GM23338 (cell line): ENCODE results near the gene ADAP1. TPM values are rescaled to one million over a fixed set of nuclear protein-coding genes. Genes with fewer than 3 reads are reported as not detected.

ENCODE experiments used
- ATAC-seq: fragments of 200-7000 bp; cut with Tn5 transposase; 3 replicates; pipeline ENCODE4 v1.9.1; 2020
- DNase-seq: peaks from one replicate; pipeline ENCODE4 v3.0.0-alpha.2; 2015; ENCODE audit warnings: low spot score
- H2AFZ ChIP-seq: fragments of 200-600 bp; sonication (generic); 2 replicates; pipeline ENCODE4 v1.8.0; 2016; ENCODE audit warnings: antibody characterized with exemption, mild to moderate bottlenecking, moderate library complexity
- H3F3A ChIP-seq: fragments of 200-600 bp; sonication (generic); replicated peaks from 2 replicates; pipeline ENCODE4 v1.8.0; 2017; ENCODE audit warnings: antibody characterized with exemption, mixed run types, low read depth
- H3K27ac ChIP-seq: fragments of 200-600 bp; sonication (generic); 2 replicates; pipeline ENCODE4 v1.6.1; 2016; ENCODE audit warnings: low read depth
- H3K27me3 ChIP-seq: fragments of 200-600 bp; sonication (generic); 2 replicates; pipeline ENCODE4 v1.8.0; 2016; ENCODE audit warnings: mild to moderate bottlenecking, mixed run types, moderate library complexity; ENCODE audit not compliant: insufficient read depth
- H3K36me3 ChIP-seq: fragments of 200-600 bp; sonication (generic); 2 replicates; pipeline ENCODE4 v1.8.0; 2016; ENCODE audit warnings: mild to moderate bottlenecking; ENCODE audit not compliant: insufficient read depth
- H3K4me1 ChIP-seq: fragments of 200-600 bp; sonication (generic); 2 replicates; pipeline ENCODE4 v1.8.0; 2016; ENCODE audit warnings: mild to moderate bottlenecking, moderate library complexity; ENCODE audit not compliant: insufficient read depth
- H3K4me2 ChIP-seq: fragments of 200-600 bp; sonication (generic); 2 replicates; pipeline ENCODE4 v1.7.1; 2017; ENCODE audit warnings: mixed run types
- H3K4me3 ChIP-seq: fragments of 200-600 bp; sonication (generic); 2 replicates; pipeline ENCODE4 v1.6.1; 2016; ENCODE audit warnings: mixed run types
- H3K79me2 ChIP-seq: fragments of 200-600 bp; sonication (generic); replicated peaks from 2 replicates; pipeline ENCODE4 v1.8.0; 2017; ENCODE audit warnings: mild to moderate bottlenecking; ENCODE audit not compliant: insufficient read depth
- H3K9me2 ChIP-seq: fragments of 200-600 bp; sonication (generic); 2 replicates; pipeline ENCODE4 v1.8.0; 2017; ENCODE audit not compliant: insufficient read depth
- H4K20me1 ChIP-seq: fragments of 200-600 bp; sonication (generic); replicated peaks from 2 replicates; pipeline ENCODE4 v1.8.0; 2017; ENCODE audit warnings: mild to moderate bottlenecking; ENCODE audit not compliant: insufficient read depth
- H3K27ac Mint-ChIP-seq: 2 replicates; pipeline ENCODE4 v1.8.0; 2020; ENCODE audit warnings: inconsistent platforms, mild to moderate bottlenecking, moderate library complexity, mixed read lengths
- H3K27me3 Mint-ChIP-seq: 3 replicates; pipeline ENCODE4 v1.8.0; 2022; ENCODE audit warnings: low read depth, mild to moderate bottlenecking, moderate library complexity, mixed read lengths, inconsistent platforms; ENCODE audit not compliant: insufficient read depth, poor library complexity
- H3K36me3 Mint-ChIP-seq: 3 replicates; pipeline ENCODE4 v1.8.0; 2021; ENCODE audit warnings: low read depth, mild to moderate bottlenecking, inconsistent platforms, moderate library complexity, mixed read lengths
- H3K4me1 Mint-ChIP-seq: 3 replicates; pipeline ENCODE4 v1.8.0; 2020; ENCODE audit warnings: mild to moderate bottlenecking, inconsistent platforms, mixed read lengths
- H3K4me3 Mint-ChIP-seq: 3 replicates; pipeline ENCODE4 v1.8.0; 2021; ENCODE audit warnings: moderate library complexity, mild to moderate bottlenecking, inconsistent platforms, mixed read lengths
- H3K9me3 Mint-ChIP-seq: 3 replicates; pipeline ENCODE4 v1.8.0; 2020; ENCODE audit warnings: moderate library complexity, mild to moderate bottlenecking, inconsistent platforms, mixed read lengths
- CREB1 ChIP-seq: fragments of 250-450 bp; sonication (Bioruptor Pico); IDR thresholded peaks from 2 replicates; pipeline ENCODE4 v1.5.0; 2020; ENCODE audit warnings: low read depth, mild to moderate bottlenecking, moderate library complexity
- CTCF ChIP-seq, 2 experiments: fragments of 200-600 bp in 1 of 2; sonication (generic) in 1 of 2; conservative IDR thresholded peaks; 2 replicates each; pipeline versions ENCODE4 v1.5.1 to v1.6.1; 2016 to 2017; ENCODE audit warnings: antibody characterized with exemption in 2 of 2, low read depth in 2 of 2, mild to moderate bottlenecking in 2 of 2, moderate library complexity in 1 of 2
- EZH2 ChIP-seq: fragments of 200-600 bp; sonication (generic); IDR thresholded peaks from one replicate; pipeline ENCODE4 v1.8.0; 2017; ENCODE audit warnings: antibody characterized with exemption, mild to moderate bottlenecking, low read depth; ENCODE audit not compliant: unreplicated experiment
- EZH2phosphoT487 ChIP-seq: fragments of 200-600 bp; sonication (generic); IDR thresholded peaks from one replicate; pipeline ENCODE4 v1.8.1; 2018; ENCODE audit warnings: antibody characterized with exemption; ENCODE audit not compliant: unreplicated experiment
- JUNB ChIP-seq: IDR thresholded peaks from one replicate; pipeline ENCODE4 v1.6.1; 2016; ENCODE audit warnings: antibody characterized with exemption; ENCODE audit not compliant: unreplicated experiment
- NANOG ChIP-seq: IDR thresholded peaks from 2 replicates; pipeline ENCODE4 v1.6.1; 2016; ENCODE audit warnings: antibody characterized with exemption, borderline replicate concordance
- POLR2AphosphoS5 ChIP-seq: IDR thresholded peaks from 2 replicates; pipeline ENCODE4 v1.6.1; 2016; ENCODE audit warnings: antibody characterized with exemption, low read depth
- REST ChIP-seq: IDR thresholded peaks from one replicate; pipeline ENCODE4 v1.6.1; 2018; ENCODE audit warnings: antibody characterized with exemption; ENCODE audit not compliant: unreplicated experiment
- STAT1 ChIP-seq: IDR thresholded peaks from one replicate; pipeline ENCODE4 v1.6.1; 2016; ENCODE audit warnings: antibody characterized with exemption; ENCODE audit not compliant: unreplicated experiment
- ZNF114 ChIP-seq: fragments of 250-450 bp; sonication (Bioruptor Pico); IDR thresholded peaks from 2 replicates; pipeline ENCODE4 v1.5.0; 2020; ENCODE audit warnings: mild to moderate bottlenecking, moderate library complexity
- ZNF331 ChIP-seq: fragments of 250-450 bp; sonication (Bioruptor Pico); IDR thresholded peaks from 2 replicates; pipeline ENCODE4 v1.5.0; 2020; ENCODE audit warnings: low read depth, mild to moderate bottlenecking, moderate library complexity
- ZNF462 ChIP-seq: fragments of 250-450 bp; sonication (Bioruptor Pico); IDR thresholded peaks from 2 replicates; pipeline ENCODE4 v1.5.0; 2020; ENCODE audit warnings: mild to moderate bottlenecking, moderate library complexity
- polyA plus RNA-seq: library from polyadenylated mRNA; unstranded; fragments of >200 nt; fragmentation: Nextera tagmentation; extraction: Ambion mirVana; gene quantifications from 2 replicates; pipeline ENCODE4 v1.2.1, GENCODE V29; 2016
- total RNA-seq: library from RNA; depleted of rRNA; stranded (reverse); fragments of >200 nt; shearing (Covaris generic); gene quantifications from 2 replicates; pipeline ENCODE4 v1.2.3, GENCODE V29; 2014
- TF ChIP-seq, protein P1 (sequence below): IDR thresholded peaks from 2 replicates; pipeline ENCODE4 v1.6.1; 2016; ENCODE audit warnings: antibody characterized with exemption

Gene ADAP1
- total and polyA plus RNA-seq, 2 experiments from 2014 or later: 2.2 to 9.6 TPM

DNA sequence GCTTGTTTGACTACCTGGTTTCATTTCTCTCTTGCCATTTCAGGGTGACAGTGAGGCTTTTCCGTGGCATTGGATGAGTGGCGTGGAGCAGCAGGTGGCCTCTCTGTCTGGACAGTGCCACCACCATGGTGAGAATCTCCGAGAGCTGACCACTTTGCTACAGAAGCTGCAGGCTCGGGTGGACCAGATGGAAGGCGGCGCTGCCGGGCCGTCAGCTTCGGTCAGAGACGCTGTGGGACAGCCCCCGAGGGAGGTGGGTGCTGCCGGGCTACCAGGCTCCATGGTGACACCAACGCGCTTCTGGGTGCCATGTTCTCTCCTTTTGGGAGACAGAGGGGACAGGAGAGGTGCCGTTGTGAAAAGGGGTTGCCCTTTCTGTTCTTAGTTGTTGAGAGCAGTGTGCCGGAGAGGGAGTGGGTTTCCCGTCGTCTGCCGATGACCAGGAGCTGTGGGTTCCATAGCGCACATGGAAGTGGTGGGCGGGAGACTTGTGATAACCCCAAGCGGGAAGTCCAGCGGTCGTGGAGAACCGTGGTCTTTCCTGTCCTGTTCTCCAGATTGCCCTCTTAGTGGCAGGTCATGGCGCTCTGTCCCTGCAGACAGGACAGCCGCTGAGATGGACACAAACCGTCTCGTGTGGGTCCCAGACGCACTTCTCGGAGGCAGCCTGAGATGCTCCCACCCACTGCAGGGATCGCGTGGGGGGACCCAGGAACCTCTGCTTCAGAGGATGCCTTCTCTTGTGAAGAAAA, 100.9 kb downstream of the ADAP1 start:
- TF ChIP-seq STAT1 (no peak), NANOG (no peak), ZNF114 (CRISPR knock-in tag) (no peak), REST (no peak), CTCF (conservative IDR thresholded peaks at IDR 0.05; ENCODE audit: low read depth in 2 of 2) (no peak), ZNF462 (CRISPR knock-in tag) (no peak), EZH2phosphoT487 (no peak), ZNF331 (no peak), EZH2 (no peak), JUNB (no peak), CREB1 (CRISPR knock-in tag) (no peak), POLR2AphosphoS5 (no peak)
- TF ChIP-seq, protein P1, sequence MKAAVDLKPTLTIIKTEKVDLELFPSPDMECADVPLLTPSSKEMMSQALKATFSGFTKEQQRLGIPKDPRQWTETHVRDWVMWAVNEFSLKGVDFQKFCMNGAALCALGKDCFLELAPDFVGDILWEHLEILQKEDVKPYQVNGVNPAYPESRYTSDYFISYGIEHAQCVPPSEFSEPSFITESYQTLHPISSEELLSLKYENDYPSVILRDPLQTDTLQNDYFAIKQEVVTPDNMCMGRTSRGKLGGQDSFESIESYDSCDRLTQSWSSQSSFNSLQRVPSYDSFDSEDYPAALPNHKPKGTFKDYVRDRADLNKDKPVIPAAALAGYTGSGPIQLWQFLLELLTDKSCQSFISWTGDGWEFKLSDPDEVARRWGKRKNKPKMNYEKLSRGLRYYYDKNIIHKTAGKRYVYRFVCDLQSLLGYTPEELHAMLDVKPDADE: no peak
- no peaks in the 10 kb centered on the region; the same call in 2 of the 3 replicates for H3K4me1 Mint-ChIP-seq
- peaks cover 2% of the 10 kb centered on the region; the same call in 2 of the 3 replicates for H3K9me3 Mint-ChIP-seq
- Histone ChIP-seq H3K4me1 (no peaks in the 10 kb centered on the region), H3K4me2 (no peak overlapping the region), H3K36me3 (peaks cover 37% of the 10 kb centered on the region; the same call in 1 of the 2 replicates), H3K4me3 (no peak overlapping the region), H4K20me1 (peaks cover 18% of the 10 kb centered on the region), H3K27me3 (no peaks in the 10 kb centered on the region), H3K9me2 (no peaks in the 10 kb centered on the region), H2AFZ (no peak overlapping the region), H3F3A (no peaks in the 10 kb centered on the region), H3K27ac (no peak overlapping the region), H3K79me2 (peaks cover 24% of the 10 kb centered on the region)
- H3K27me3 Mint-ChIP-seq: peaks cover 4% of the 10 kb centered on the region
- H3K4me3 Mint-ChIP-seq: no peak overlapping the region
- DNase-seq (no peak), ATAC-seq (no peak)
- H3K36me3 Mint-ChIP-seq: peaks cover 81% of the 10 kb centered on the region
- H3K27ac Mint-ChIP-seq: no peak overlapping the region
